HT-29 (cell line): ENCODE measurements around the gene SCFD2. TPM values are rescaled to one million over a fixed set of nuclear protein-coding genes. Genes with fewer than 3 reads are reported as not detected.
"Not testable (repeated sequence)": the region's sequence is repeated elsewhere in the genome, so short reads cannot be mapped to it uniquely, and the experiment has no call there.

Source experiments
- DNase-seq: peaks from one replicate; pipeline ENCODE4 v3.0.0-alpha.2; 2015; ENCODE audit warnings: low spot score
- small RNA-seq: library from RNA; depleted of rRNA; stranded (forward); fragments of <200 nt; gene quantifications from one replicate; pipeline ENCODE3, GENCODE V24; 2014
- total RNA-seq: library from RNA; depleted of rRNA; stranded (reverse); fragments of >200 nt; shearing (Covaris generic); gene quantifications from 2 replicates; pipeline ENCODE4 v1.2.3, GENCODE V29; 2014; rRNA removed

Gene SCFD2
- total RNA-seq, 1 experiment from 2014 or later, result 33.1 TPM

- not testable (repeated sequence) for DNase-seq
Measured at GRCh38 chr4:52834641-52835456, 531.0 kb downstream of the SCFD2 start.

- no peak for DNase-seq
Measured at GRCh38 chr4:52833941-52834525, 531.8 kb downstream of the SCFD2 start.

- no peak for DNase-seq
Measured at GRCh38 chr4:52825460-52826090, 540.3 kb downstream of the SCFD2 start.

- DNase-seq, result no peak
Measured at GRCh38 chr4:52824603-52825459, 541.0 kb downstream of the SCFD2 start.

GRCh38 chr4:52824270-52824602, 541.6 kb downstream of the SCFD2 start:
- no peak for DNase-seq

GRCh38 chr4:52823702-52824092, 542.2 kb downstream of the SCFD2 start:
- no peak for DNase-seq

Small RNAs within 50 kb of the gene (small RNA-seq; reads per million reads assigned to genes)
- gene RNU6-310P, result not detected

Other genes with a start within 250 kb of the SCFD2 start
- gene FIP1L1, start 11.6 kb upstream of the SCFD2 start, total RNA-seq, result 29.7 and 34.6 TPM in 2 replicates
- gene LNX1, start 225.4 kb upstream of the SCFD2 start, total RNA-seq, result 9.4 and 10.1 TPM in 2 replicates